GM10248 (cell line): Measurements from ENCODE around the gene LRCOL1.

ENCODE experiments used
- CTCF ChIA-PET: fragments of 300-600 bp; sonication (Branson Sonifier 250); formaldehyde crosslinking; extraction: SDS; loops from one replicate; lab custom pipeline; 2021; ENCODE audit warnings: antibody characterized with exemption; lab: Yijun Ruan, JAX
- POLR2A ChIA-PET: fragments of 350-650 bp; sonication (Branson Sonifier 250); formaldehyde crosslinking; extraction: SDS; loops from one replicate; lab custom pipeline; 2020; ENCODE audit warnings: antibody characterized with exemption; lab: Yijun Ruan, JAX
- DNase-seq: peaks from one replicate; pipeline ENCODE4 v3.0.0; 2012; ENCODE audit errors: extremely low spot score
- CTCF ChIP-seq: IDR thresholded peaks from 2 replicates; pipeline ENCODE4 v1.5.1; 2012; ENCODE audit warnings: mild to moderate bottlenecking, low read depth; ENCODE audit errors: extremely low read depth, missing control alignments, control extremely low read depth

LRCOL1 gene

DNA sequence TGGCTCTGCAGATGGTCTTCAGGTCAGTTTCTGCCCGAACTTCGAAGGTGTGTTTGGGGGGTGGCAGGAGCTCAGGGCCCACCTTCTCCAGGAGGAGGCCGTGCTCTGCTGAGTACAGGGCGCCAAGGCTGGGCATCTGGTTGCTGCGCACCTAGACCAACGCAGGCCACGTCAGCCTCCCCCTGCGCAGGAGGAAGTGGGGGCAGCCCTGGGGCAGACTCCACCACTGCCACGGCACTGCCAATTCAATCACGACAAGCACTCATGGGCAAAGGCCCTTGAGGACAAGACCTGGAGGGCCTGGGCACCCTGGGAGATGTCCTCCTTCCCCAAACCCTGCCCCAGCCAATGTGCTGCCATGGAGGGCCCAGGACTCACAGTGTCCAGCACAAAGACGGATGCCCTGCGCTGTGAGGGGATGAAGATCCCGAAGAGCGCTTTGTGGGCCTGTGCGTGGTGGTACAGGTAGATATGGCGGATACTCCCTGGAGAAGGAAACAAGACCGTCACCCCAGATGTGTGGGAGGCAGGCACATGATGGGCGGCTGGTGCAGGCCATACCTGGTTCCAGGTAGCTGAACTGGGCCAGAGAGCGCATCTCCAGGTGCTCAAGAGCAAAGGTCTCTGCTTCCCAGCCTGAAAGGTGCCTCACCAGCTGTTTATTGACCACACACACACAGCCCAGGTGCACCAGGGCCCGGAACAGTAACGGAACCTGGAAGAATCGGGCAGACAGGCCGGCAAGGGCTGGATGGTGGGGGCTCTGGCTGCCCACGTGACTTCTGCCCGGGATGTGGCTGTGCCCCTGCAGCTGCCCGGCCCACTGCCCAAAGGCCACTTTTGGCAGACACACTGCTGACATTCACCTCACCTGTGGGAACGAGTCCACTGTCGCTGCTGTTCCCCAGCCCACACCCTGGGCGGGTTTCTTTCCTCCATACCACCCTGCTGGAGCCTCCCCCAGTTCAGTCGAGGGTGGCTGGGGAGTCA is 32.8 kb upstream of the LRCOL1 start:
- POLR2A ChIA-PET: no interaction called here
- TF ChIP-seq CTCF: no peak
- CTCF ChIA-PET: no interaction called here
- DNase-seq: no peak

DNA sequence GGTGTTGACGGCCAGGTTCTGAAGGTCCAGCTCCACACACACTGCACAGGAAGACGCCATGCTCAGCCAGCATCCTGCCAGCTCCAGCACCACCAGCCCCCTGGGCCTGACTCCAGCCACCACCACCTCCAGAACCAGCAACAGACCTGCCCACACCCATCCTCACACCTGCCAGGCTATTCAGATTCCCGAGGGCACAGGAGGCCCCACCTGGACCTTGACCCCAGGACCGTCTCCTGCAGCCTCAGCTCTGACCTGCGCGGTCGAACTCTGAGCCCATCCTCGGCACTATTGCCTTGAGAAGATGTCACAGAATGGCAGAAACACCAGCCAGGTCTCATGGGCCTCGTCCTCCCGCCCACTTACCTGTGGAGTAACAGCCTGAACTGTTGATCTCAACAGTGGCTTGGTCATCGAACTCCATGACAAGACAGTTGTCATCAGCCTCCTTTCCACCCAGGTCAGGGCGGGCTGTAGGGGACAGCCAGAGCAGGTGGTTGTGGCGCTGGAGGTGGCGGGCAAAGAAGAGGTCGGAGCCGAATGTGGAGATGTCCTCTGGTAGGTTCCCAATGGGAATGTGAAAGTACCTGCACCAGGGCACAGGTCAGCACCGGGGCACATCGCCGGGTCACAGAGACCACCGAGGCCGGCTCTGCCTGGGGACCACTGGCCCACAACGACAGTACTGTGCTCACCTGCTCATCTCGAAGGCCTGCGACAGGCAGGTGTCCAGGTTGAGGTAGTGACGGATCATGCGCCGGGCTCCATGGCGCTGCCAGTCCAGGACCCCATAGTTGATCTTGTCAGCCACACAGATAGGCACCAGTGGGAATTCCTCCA is 31.6 kb upstream of the LRCOL1 start:
- no peak for TF ChIP-seq CTCF
- CTCF ChIA-PET: interaction anchor here (1.0 kb wide), 1 partner anchor 25 kb away, joined by 3 read pairs; no protein-coding TSS in a partner anchor
- POLR2A ChIA-PET: no interaction called here
- no peak for DNase-seq

- DNase-seq: no peak
- CTCF ChIA-PET: interaction anchor here (1.0 to 1.4 kb wide), 2 partner anchors 12 to 24 kb away, joined by 3 read pairs; no protein-coding TSS in a partner anchor
- POLR2A ChIA-PET: no interaction called here
- no peak for TF ChIP-seq CTCF
Measured at GRCh38 chr12:132640936-132641335, 30.6 kb upstream of the LRCOL1 start.

- DNase-seq: no peak
- no peak for TF ChIP-seq CTCF
- ChIA-PET POLR2A (no interaction called here), CTCF (interaction anchor here (0.9 to 1.4 kb wide), 3 partner anchors 12 to 23 kb away, joined by 3 to 4 read pairs (median 3); no protein-coding TSS in a partner anchor)
Measured at GRCh38 chr12:132639956-132640520, 29.7 kb upstream of the LRCOL1 start.

GRCh38 chr12:132638541-132639408 is 28.4 kb upstream of the LRCOL1 start:
- ChIA-PET POLR2A (no interaction called here), CTCF (interaction anchor here (0.6 to 1.9 kb wide), 14 partner anchors 8 to 492 kb away, joined by 3 to 11 read pairs (median 4); partner anchors contain the start of gene LRCOL1)
- DNase-seq: peak; percentile 54
- TF ChIP-seq CTCF: peak; percentile 66
